ENCODE measurements around the gene PTPRO.

DNA sequence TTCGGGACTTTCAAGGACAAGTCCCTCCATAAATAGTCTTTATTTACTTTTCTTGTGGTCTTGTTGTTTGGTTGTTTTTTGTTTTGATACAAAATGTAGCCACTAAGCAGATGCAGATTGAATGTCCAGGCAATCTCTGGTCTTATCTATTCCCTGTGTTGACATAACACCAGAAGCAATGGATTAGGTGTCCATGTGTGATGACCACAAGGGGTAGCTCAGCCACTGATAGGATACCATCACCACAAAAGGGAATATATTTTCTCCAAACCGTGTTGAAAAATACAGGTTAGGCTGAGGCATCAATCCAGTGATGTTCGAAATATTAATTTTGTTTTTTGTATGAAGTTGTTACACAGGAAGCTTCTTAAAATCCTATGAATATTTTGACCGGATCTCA lies 270.6 kb downstream of the PTPRO start:
- TF ChIP-seq, protein P1, sequence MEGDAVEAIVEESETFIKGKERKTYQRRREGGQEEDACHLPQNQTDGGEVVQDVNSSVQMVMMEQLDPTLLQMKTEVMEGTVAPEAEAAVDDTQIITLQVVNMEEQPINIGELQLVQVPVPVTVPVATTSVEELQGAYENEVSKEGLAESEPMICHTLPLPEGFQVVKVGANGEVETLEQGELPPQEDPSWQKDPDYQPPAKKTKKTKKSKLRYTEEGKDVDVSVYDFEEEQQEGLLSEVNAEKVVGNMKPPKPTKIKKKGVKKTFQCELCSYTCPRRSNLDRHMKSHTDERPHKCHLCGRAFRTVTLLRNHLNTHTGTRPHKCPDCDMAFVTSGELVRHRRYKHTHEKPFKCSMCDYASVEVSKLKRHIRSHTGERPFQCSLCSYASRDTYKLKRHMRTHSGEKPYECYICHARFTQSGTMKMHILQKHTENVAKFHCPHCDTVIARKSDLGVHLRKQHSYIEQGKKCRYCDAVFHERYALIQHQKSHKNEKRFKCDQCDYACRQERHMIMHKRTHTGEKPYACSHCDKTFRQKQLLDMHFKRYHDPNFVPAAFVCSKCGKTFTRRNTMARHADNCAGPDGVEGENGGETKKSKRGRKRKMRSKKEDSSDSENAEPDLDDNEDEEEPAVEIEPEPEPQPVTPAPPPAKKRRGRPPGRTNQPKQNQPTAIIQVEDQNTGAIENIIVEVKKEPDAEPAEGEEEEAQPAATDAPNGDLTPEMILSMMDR (IDR thresholded peaks at IDR 0.05): no peak
- no peak for TF ChIP-seq POLR2A (IDR thresholded peaks at IDR 0.05)
